HCT116 (cell line): ENCODE measurements around the gene CHRNA9.

Experiments used
- CEBPB ChIP-seq: IDR thresholded peaks from 2 replicates; pipeline ENCODE4 v1.6.1; 2012; ENCODE audit warnings: low read depth
- CTCF ChIP-seq, 3 experiments: fragments of 200-600 bp in 1 of 3; sonication (generic) in 1 of 3; IDR thresholded peaks in 2 of 3; conservative IDR thresholded peaks in 1 of 3; 2 replicates each; pipeline ENCODE4 v1.5.1; 2012 to 2017; ENCODE audit warnings: low read depth in 2 of 3, low read length in 2 of 3, antibody characterized with exemption in 1 of 3, borderline replicate concordance in 1 of 3, control low read depth in 1 of 3, mild to moderate bottlenecking in 1 of 3, mixed read lengths in 1 of 3, mixed run types in 1 of 3, moderate library complexity in 1 of 3; ENCODE audit not compliant: insufficient read depth in 1 of 3
- EGR1 ChIP-seq: IDR thresholded peaks from 2 replicates; pipeline ENCODE4 v1.6.1; 2012; ENCODE audit warnings: low read depth
- EZH2 ChIP-seq: fragments of 200-600 bp; sonication (generic); IDR thresholded peaks from 2 replicates; pipeline ENCODE4 v1.6.1; 2017; ENCODE audit warnings: antibody characterized with exemption, mixed run types
- FOSL1 ChIP-seq: IDR thresholded peaks from 2 replicates; pipeline ENCODE4 v1.6.1; 2012; ENCODE audit warnings: low read depth
- POLR2A ChIP-seq: IDR thresholded peaks from 2 replicates; pipeline ENCODE4 v1.7.0; 2011; ENCODE audit warnings: borderline replicate concordance; ENCODE audit not compliant: insufficient read depth, insufficient read length; ENCODE audit errors: extremely low read depth
- POLR2AphosphoS5 ChIP-seq: IDR thresholded peaks from 2 replicates; pipeline ENCODE4 v1.6.1; 2011; ENCODE audit warnings: mild to moderate bottlenecking, low read depth, low read length, moderate library complexity
- RAD21 ChIP-seq: IDR thresholded peaks from 2 replicates; pipeline ENCODE4 v1.6.1; 2012; ENCODE audit warnings: low read depth, mild to moderate bottlenecking
- SP1 ChIP-seq: IDR thresholded peaks from 2 replicates; pipeline ENCODE4 v1.6.1; 2012; ENCODE audit warnings: low read depth
- TCF7L2 ChIP-seq: IDR thresholded peaks from 2 replicates; pipeline ENCODE4 v1.7.0; 2011; ENCODE audit warnings: borderline replicate concordance, inconsistent platforms; ENCODE audit not compliant: insufficient read depth, insufficient read length; ENCODE audit errors: extremely low read depth
- YY1 ChIP-seq: IDR thresholded peaks from 2 replicates; pipeline ENCODE4 v1.6.1; 2011; ENCODE audit warnings: low read length, low read depth, moderate library complexity, mild to moderate bottlenecking; ENCODE audit not compliant: insufficient replicate concordance; ENCODE audit errors: extremely low read depth
- ZNF274 ChIP-seq: fragments of 200-500 bp; sonication (Bioruptor generic); IDR thresholded peaks from 2 replicates; pipeline ENCODE4 v1.6.1; 2014; ENCODE audit warnings: mild to moderate bottlenecking, low read depth, low read length, inconsistent platforms
- TF ChIP-seq, protein P1 (sequence below): IDR thresholded peaks from 2 replicates; pipeline ENCODE4 v1.6.1; 2012; ENCODE audit warnings: low read depth

DNA sequence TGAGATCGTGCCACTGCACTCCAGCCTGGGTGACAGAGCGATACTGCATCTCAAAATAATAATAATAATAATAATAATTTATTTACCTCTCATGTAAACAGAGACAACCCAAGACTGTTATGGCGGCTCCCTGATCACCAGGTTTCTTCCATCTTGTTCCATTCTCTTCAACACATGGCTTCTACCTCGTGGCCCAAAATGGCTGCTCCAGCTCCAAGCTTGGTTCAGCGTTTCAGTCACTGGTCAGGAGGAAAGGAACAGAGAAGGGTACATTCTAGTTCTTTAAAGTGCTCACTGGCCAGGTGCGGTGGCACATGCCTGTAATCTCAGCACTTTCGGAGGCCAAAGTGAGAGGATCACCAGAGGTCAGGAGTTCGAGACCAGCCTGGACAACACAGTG lies 24.9 kb upstream of the CHRNA9 start:
- no peak for TF ChIP-seq YY1
- TF ChIP-seq CTCF (IDR thresholded peaks at IDR 0.05 in 2 of 3, conservative IDR thresholded peaks at IDR 0.05 in 1 of 3; ENCODE audit: borderline replicate concordance in 1 of 3, insufficient read depth in 1 of 3, low read depth in 2 of 3, low read length in 2 of 3): no peak
- TF ChIP-seq TCF7L2: no peak
- no peak for TF ChIP-seq ZNF274
- no peak for TF ChIP-seq EGR1
- no peak for TF ChIP-seq POLR2A
- no peak for TF ChIP-seq EZH2
- TF ChIP-seq CEBPB: no peak
- TF ChIP-seq POLR2AphosphoS5: no peak
- TF ChIP-seq, protein P1, sequence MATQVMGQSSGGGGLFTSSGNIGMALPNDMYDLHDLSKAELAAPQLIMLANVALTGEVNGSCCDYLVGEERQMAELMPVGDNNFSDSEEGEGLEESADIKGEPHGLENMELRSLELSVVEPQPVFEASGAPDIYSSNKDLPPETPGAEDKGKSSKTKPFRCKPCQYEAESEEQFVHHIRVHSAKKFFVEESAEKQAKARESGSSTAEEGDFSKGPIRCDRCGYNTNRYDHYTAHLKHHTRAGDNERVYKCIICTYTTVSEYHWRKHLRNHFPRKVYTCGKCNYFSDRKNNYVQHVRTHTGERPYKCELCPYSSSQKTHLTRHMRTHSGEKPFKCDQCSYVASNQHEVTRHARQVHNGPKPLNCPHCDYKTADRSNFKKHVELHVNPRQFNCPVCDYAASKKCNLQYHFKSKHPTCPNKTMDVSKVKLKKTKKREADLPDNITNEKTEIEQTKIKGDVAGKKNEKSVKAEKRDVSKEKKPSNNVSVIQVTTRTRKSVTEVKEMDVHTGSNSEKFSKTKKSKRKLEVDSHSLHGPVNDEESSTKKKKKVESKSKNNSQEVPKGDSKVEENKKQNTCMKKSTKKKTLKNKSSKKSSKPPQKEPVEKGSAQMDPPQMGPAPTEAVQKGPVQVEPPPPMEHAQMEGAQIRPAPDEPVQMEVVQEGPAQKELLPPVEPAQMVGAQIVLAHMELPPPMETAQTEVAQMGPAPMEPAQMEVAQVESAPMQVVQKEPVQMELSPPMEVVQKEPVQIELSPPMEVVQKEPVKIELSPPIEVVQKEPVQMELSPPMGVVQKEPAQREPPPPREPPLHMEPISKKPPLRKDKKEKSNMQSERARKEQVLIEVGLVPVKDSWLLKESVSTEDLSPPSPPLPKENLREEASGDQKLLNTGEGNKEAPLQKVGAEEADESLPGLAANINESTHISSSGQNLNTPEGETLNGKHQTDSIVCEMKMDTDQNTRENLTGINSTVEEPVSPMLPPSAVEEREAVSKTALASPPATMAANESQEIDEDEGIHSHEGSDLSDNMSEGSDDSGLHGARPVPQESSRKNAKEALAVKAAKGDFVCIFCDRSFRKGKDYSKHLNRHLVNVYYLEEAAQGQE: no peak
- no peak for TF ChIP-seq SP1
- no peak for TF ChIP-seq FOSL1
- no peak for TF ChIP-seq RAD21
